GM23338 (cell line): ENCODE results near the gene SCN2B.

Experiments used
- EZH2 ChIP-seq: fragments of 200-600 bp; sonication (generic); IDR thresholded peaks from one replicate; pipeline ENCODE4 v1.8.0; 2017; ENCODE audit warnings: antibody characterized with exemption, mild to moderate bottlenecking, low read depth; ENCODE audit not compliant: unreplicated experiment
- NANOG ChIP-seq: IDR thresholded peaks from 2 replicates; pipeline ENCODE4 v1.6.1; 2016; ENCODE audit warnings: antibody characterized with exemption, borderline replicate concordance
- TF ChIP-seq, protein P1 (sequence below), 2 experiments: fragments of 200-600 bp in 1 of 2; sonication (generic) in 1 of 2; conservative IDR thresholded peaks; 2 replicates each; pipeline versions ENCODE4 v1.5.1 to v1.6.1; 2016 to 2017; ENCODE audit warnings: antibody characterized with exemption in 2 of 2, low read depth in 2 of 2, mild to moderate bottlenecking in 2 of 2, moderate library complexity in 1 of 2

DNA sequence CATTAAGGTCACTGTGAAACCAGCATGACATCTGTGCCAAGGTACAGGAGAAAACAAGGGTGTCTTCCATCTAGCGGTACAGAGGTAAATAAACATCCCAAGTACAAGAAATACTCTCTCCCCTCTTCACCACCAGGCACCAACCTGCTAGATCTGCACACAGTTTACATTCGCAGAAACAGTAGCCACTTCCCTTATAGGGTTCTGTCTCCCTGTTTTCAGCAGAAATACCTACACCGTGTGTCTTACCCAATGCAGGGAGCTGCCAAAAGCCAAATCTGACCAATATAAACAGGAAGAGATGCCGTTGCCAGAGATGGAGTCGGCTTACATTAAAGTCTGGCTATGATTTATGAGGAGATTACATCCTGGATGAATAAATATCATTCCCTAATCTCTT lies 25.0 kb downstream of the SCN2B start:
- TF ChIP-seq, protein P1, sequence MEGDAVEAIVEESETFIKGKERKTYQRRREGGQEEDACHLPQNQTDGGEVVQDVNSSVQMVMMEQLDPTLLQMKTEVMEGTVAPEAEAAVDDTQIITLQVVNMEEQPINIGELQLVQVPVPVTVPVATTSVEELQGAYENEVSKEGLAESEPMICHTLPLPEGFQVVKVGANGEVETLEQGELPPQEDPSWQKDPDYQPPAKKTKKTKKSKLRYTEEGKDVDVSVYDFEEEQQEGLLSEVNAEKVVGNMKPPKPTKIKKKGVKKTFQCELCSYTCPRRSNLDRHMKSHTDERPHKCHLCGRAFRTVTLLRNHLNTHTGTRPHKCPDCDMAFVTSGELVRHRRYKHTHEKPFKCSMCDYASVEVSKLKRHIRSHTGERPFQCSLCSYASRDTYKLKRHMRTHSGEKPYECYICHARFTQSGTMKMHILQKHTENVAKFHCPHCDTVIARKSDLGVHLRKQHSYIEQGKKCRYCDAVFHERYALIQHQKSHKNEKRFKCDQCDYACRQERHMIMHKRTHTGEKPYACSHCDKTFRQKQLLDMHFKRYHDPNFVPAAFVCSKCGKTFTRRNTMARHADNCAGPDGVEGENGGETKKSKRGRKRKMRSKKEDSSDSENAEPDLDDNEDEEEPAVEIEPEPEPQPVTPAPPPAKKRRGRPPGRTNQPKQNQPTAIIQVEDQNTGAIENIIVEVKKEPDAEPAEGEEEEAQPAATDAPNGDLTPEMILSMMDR (conservative IDR thresholded peaks at IDR 0.05; ENCODE audit: low read depth in 2 of 2), result no peak
- no peak for TF ChIP-seq NANOG
- no peak for TF ChIP-seq EZH2
